GM13976 (cell line): ENCODE measurements around the gene KLHL15.

Source experiments
- DNase-seq: peaks from one replicate; pipeline ENCODE4 v3.0.0; 2012; ENCODE audit warnings: low spot score
- CTCF ChIP-seq: IDR thresholded peaks from 2 replicates; pipeline ENCODE4 v1.5.1; 2012; ENCODE audit warnings: borderline replicate concordance, mild to moderate bottlenecking; ENCODE audit not compliant: insufficient read depth; ENCODE audit errors: extremely low read depth, missing control alignments, control extremely low read depth
- in situ Hi-C: fragments of 300-500 bp; cut with MboI; formaldehyde crosslinking; loops from one replicate; pipeline ENCODE4 v1.12.0; 2022; ENCODE audit warnings: low sequenced_read_pairs, mixed read lengths, inconsistent platforms; ENCODE audit not compliant: unreplicated experiment

KLHL15 gene

GRCh38 chrX:24017674-24018073 is 9.3 kb downstream of the KLHL15 start:
- DNase-seq, result no peak
- TF ChIP-seq CTCF, result no peak
- in situ Hi-C loops, result no loop called here

- in situ Hi-C loops, result no loop called here
- TF ChIP-seq CTCF, result no peak
- no peak for DNase-seq
Observed at GRCh38 chrX:24014388-24015018, 12.5 kb downstream of the KLHL15 start.

GRCh38 chrX:24012266-24012665 is 14.7 kb downstream of the KLHL15 start:
- TF ChIP-seq CTCF, result no peak
- in situ Hi-C loops, result no loop called here
- no peak for DNase-seq

GRCh38 chrX:24005867-24006266 is 21.1 kb downstream of the KLHL15 start:
- in situ Hi-C loops, result no loop called here
- no peak for DNase-seq
- no peak for TF ChIP-seq CTCF

- no peak for TF ChIP-seq CTCF
- in situ Hi-C loops, result no loop called here
- no peak for DNase-seq
Observed at GRCh38 chrX:24005028-24005427, 22.0 kb downstream of the KLHL15 start.

- no peak for TF ChIP-seq CTCF
- in situ Hi-C loops, result no loop called here
Observed at GRCh38 chrX:24002792-24003191, 24.2 kb downstream of the KLHL15 start.

More at GRCh38 chrX:24002792-24003191, 24.2 kb downstream of the KLHL15 start:
- DNase-seq, result no peak
